CD4-positive, alpha-beta T cell (primary cell): ENCODE measurements around the gene SMKR1. TPM values are rescaled to one million over a fixed set of nuclear protein-coding genes. Genes with fewer than 3 reads are reported as not detected.
"Not testable (repeated sequence)": the region's sequence is repeated elsewhere in the genome, so short reads cannot be mapped to it uniquely, and the experiment has no call there.

Source experiments
- ATAC-seq: fragments of 200-7000 bp; cut with Tn5 transposase; one replicate; pipeline ENCODE4 v1.10.0; 2022; ENCODE audit warnings: mild to moderate bottlenecking; ENCODE audit not compliant: poor library complexity
- CTCF ChIA-PET: fragments of 350-600 bp; sonication (Branson Sonifier 250); formaldehyde crosslinking; loops from one replicate; lab custom pipeline; 2021; ENCODE audit warnings: antibody characterized with exemption, inconsistent platforms; lab: Charles Lee
- POLR2A ChIA-PET: fragments of 350-600 bp; sonication (Branson Sonifier 250); formaldehyde crosslinking; loops from one replicate; lab custom pipeline; 2021; ENCODE audit warnings: antibody characterized with exemption, inconsistent platforms; lab: Charles Lee
- DNase-seq, 14 experiments: peaks; one replicate each; pipeline ENCODE4 v3.0.0-alpha.2; 2013 to 2020; ENCODE audit warnings: mixed read lengths in 2 of 14
- H3K27ac ChIP-seq, 2 donors: one replicate each; pipeline versions ENCODE4 v1.5.1 to v1.7.0; 2013; ENCODE audit warnings: low read length in 2 of 2, low read depth in 1 of 2, mild to moderate bottlenecking in 1 of 2
- H3K27me3 ChIP-seq, 2 experiments: 1 replicate in 1 of 2; 2 replicates in 1 of 2; pipeline versions ENCODE4 v1.6.1 to v1.7.0; 2013; ENCODE audit warnings: low read length in 2 of 2, control low read depth in 1 of 2, mild to moderate bottlenecking in 1 of 2, moderate library complexity in 1 of 2; ENCODE audit not compliant: insufficient read depth in 2 of 2, control insufficient read depth in 1 of 2
- H3K36me3 ChIP-seq: one replicate; pipeline ENCODE4 v1.6.1; 2013; ENCODE audit warnings: low read length, control low read depth; ENCODE audit not compliant: insufficient read depth
- H3K4me1 ChIP-seq: one replicate; pipeline ENCODE4 v1.6.1; 2013; ENCODE audit warnings: low read length, control low read depth; ENCODE audit not compliant: insufficient read depth
- H3K4me3 ChIP-seq: one replicate; pipeline ENCODE4 v1.5.1; 2013; ENCODE audit warnings: mild to moderate bottlenecking, low read length, moderate library complexity
- H3K9me3 ChIP-seq, 2 experiments: 1 replicate in 1 of 2; 2 replicates in 1 of 2; pipeline versions ENCODE4 v1.6.1 to v1.7.0; 2013; ENCODE audit warnings: low read length in 2 of 2, mild to moderate bottlenecking in 2 of 2, control low read depth in 1 of 2, moderate library complexity in 1 of 2; ENCODE audit not compliant: control insufficient read depth in 1 of 2, insufficient read depth in 1 of 2
- H3K27ac Mint-ChIP-seq: one replicate; pipeline ENCODE4 v1.8.0; 2020; ENCODE audit warnings: mixed read lengths
- H3K27me3 Mint-ChIP-seq: one replicate; pipeline ENCODE4 v1.8.0; 2021; ENCODE audit warnings: mixed read lengths
- H3K36me3 Mint-ChIP-seq: one replicate; pipeline ENCODE4 v1.8.0; 2021; ENCODE audit warnings: low read depth, mixed read lengths
- H3K4me1 Mint-ChIP-seq: one replicate; pipeline ENCODE4 v1.8.0; 2021; ENCODE audit warnings: low read depth, mixed read lengths
- H3K4me3 Mint-ChIP-seq: one replicate; pipeline ENCODE4 v1.8.0; 2020; ENCODE audit warnings: mild to moderate bottlenecking, mixed read lengths
- H3K9me3 Mint-ChIP-seq: one replicate; pipeline ENCODE4 v1.8.0; 2020; ENCODE audit warnings: mixed read lengths
- intact Hi-C, 2 experiments: fragments of 100-400 bp; cut with DNase I in 1 of 2; cut with micrococcal nuclease in 1 of 2; formaldehyde crosslinking; loops; one replicate each; pipeline versions ENCODE4 v1.15.1 to v1.9.0; 2023 to 2025; cut with DNase I, micrococcal nuclease
- total RNA-seq, 174 experiments: library from RNA in 2 of 174; stranded (reverse) in 2 of 174; gene quantifications; one replicate each; pipeline ENCODE4 v1.2.3 and lab custom pipeline; 2021 to 2026
- TF ChIP-seq, protein P1 (sequence below): fragments of 200-600 bp; IDR thresholded peaks from one replicate; pipeline ENCODE4 v1.8.0; 2022; ENCODE audit warnings: antibody characterized with exemption, mild to moderate bottlenecking

Gene SMKR1
- total RNA-seq, 2 experiments from 2014 or later, result 0.22 to 0.49 TPM

DNA sequence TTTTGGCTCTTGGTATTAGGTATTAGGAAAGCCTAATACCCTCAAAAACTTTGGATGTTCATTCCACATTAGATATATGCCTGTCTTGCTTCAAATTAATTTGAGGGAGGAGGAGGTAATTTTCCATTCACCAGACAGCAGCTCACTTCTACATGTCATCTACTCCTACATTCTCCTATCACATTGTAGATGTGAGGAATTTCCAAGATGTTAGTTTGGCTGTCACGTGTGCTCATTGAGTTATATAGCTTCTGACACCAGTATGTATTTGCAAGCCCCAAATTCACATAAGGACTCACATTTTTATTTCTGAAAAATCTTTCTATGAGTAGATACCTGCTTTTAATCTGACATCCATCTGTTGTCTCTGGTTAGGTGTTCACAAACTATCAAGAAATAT, 22.5 kb upstream of the SMKR1 start:
- Histone ChIP-seq H3K9me3 (no peaks in the 10 kb centered on the region), H3K27me3 (no peaks in the 10 kb centered on the region), H3K36me3 (no peaks in the 10 kb centered on the region), H3K27ac (no peak overlapping the region), H3K4me3 (no peak overlapping the region), H3K4me1 (no peaks in the 10 kb centered on the region)
- Mint-ChIP-seq H3K9me3 (no peaks in the 10 kb centered on the region), H3K27ac (no peak overlapping the region), H3K36me3 (no peaks in the 10 kb centered on the region), H3K4me1 (no peaks in the 10 kb centered on the region), H3K27me3 (no peaks in the 10 kb centered on the region), H3K4me3 (no peak overlapping the region)
- ChIA-PET POLR2A (no interaction called here), CTCF (no interaction called here)
- no peak for ATAC-seq
- TF ChIP-seq, protein P1, sequence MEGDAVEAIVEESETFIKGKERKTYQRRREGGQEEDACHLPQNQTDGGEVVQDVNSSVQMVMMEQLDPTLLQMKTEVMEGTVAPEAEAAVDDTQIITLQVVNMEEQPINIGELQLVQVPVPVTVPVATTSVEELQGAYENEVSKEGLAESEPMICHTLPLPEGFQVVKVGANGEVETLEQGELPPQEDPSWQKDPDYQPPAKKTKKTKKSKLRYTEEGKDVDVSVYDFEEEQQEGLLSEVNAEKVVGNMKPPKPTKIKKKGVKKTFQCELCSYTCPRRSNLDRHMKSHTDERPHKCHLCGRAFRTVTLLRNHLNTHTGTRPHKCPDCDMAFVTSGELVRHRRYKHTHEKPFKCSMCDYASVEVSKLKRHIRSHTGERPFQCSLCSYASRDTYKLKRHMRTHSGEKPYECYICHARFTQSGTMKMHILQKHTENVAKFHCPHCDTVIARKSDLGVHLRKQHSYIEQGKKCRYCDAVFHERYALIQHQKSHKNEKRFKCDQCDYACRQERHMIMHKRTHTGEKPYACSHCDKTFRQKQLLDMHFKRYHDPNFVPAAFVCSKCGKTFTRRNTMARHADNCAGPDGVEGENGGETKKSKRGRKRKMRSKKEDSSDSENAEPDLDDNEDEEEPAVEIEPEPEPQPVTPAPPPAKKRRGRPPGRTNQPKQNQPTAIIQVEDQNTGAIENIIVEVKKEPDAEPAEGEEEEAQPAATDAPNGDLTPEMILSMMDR, result no peak
- intact Hi-C loops, result no loop called here
- no peak for DNase-seq

DNA sequence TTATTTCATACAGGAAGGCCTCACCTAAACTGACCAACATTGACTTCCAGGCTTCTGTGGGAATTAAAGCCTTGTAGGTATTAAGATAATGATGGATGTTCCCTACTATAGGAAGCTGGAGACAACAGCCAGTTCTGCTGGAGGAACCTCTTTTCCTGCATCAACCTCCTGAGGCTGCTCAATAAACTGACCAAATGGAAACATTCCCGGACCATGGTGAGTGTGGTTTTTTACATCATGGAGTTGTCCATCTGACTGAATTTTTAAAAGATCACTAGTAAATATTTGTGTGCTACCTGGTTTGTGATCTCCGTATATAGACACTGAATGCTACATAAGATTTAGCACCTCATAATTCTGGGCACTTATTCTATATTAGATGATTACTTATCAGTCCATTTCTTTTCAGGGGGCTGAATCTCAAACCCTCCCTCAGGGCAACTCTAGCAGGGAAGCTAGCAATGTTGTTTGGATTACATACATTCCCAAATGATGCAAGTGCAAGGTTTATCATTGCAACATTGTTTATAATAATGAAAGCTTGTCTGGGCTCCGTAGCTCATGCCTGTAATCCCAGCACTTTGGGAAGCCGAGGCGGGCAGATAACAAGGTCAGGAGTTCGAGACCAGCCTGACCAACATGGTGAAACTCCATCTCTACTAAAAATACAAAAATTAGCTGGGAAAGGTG, 21.5 kb upstream of the SMKR1 start:
- no peaks in the 10 kb centered on the region for H3K9me3 ChIP-seq
- no peak overlapping the region for H3K4me3 Mint-ChIP-seq
- intact Hi-C loops, result no loop called here
- no peaks in the 10 kb centered on the region for H3K4me1 ChIP-seq
- DNase-seq (no peak), ATAC-seq (no peak)
- no peaks in the 10 kb centered on the region for H3K4me1 Mint-ChIP-seq
- no peaks in the 10 kb centered on the region for H3K36me3 Mint-ChIP-seq
- TF ChIP-seq, protein P1, result no peak
- no peak overlapping the region for H3K27ac ChIP-seq
- POLR2A ChIA-PET, result no interaction called here
- H3K4me3 ChIP-seq, result no peak overlapping the region
- H3K27me3 ChIP-seq, result no peaks in the 10 kb centered on the region
- H3K9me3 Mint-ChIP-seq, result no peaks in the 10 kb centered on the region
- H3K36me3 ChIP-seq, result no peaks in the 10 kb centered on the region
- H3K27me3 Mint-ChIP-seq, result no peaks in the 10 kb centered on the region
- no peak overlapping the region for H3K27ac Mint-ChIP-seq
- CTCF ChIA-PET, result no interaction called here

DNA sequence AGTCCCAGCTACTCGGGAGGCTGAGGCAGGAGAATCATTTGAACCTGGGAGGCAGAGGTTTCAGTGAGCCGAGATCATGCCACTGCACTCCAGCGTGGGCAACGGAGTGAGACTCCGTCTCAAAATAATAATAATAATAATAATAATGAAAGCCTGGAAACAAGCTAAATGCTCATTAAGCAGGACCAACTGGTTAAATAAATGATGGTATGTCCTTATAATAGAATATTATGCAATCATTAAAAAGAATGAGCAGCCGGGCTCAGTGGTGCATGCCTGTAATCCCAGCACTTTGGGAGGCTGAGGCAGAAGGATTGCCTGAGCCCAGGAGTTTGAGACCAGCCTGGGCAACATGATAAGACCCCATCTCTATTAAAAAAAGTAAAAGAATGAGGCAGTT, 21.0 kb upstream of the SMKR1 start:
- H3K27ac Mint-ChIP-seq, H3K27ac ChIP-seq, ATAC-seq, CTCF ChIA-PET, H3K27me3 Mint-ChIP-seq, H3K36me3 ChIP-seq, H3K9me3 ChIP-seq, H3K9me3 Mint-ChIP-seq, DNase-seq, H3K36me3 Mint-ChIP-seq, POLR2A ChIA-PET, H3K4me3 Mint-ChIP-seq, H3K4me1 Mint-ChIP-seq, H3K27me3 ChIP-seq, intact Hi-C loops, H3K4me1 ChIP-seq, H3K4me3 ChIP-seq: not testable (repeated sequence)

DNA sequence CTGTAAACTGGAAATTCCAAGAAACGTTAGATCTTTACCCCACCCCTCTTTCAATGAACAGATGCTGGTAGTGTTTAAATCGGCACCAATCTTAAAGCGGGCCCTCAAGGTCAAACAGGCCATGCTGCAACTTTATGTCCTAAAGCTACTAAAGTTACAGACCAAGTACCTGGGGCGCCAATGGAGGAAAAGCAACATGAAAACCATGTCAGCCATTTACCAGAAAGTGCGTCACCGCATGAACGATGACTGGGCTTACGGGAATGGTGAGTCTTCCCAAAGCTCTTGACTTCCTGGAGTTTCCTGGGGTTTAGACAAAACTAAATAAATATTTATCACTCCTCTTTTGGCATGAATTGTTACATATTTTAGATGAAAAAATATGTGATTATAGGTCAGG, 19.6 kb upstream of the SMKR1 start:
- Mint-ChIP-seq H3K36me3 (no peaks in the 10 kb centered on the region), H3K4me1 (no peaks in the 10 kb centered on the region), H3K9me3 (no peaks in the 10 kb centered on the region), H3K4me3 (no peak overlapping the region), H3K27me3 (no peaks in the 10 kb centered on the region), H3K27ac (no peak overlapping the region)
- Histone ChIP-seq H3K9me3 (no peaks in the 10 kb centered on the region), H3K27ac (no peak overlapping the region), H3K4me1 (no peaks in the 10 kb centered on the region), H3K36me3 (no peaks in the 10 kb centered on the region), H3K27me3 (no peaks in the 10 kb centered on the region), H3K4me3 (no peak overlapping the region)
- CTCF ChIA-PET, result no interaction called here
- DNase-seq (no peak), ATAC-seq (no peak)
- POLR2A ChIA-PET, result no interaction called here
- TF ChIP-seq, protein P1, result no peak
- intact Hi-C loops, result no loop called here
